K562 (cell line): Measurements from ENCODE around the gene ASIC3. TPM values are rescaled to one million over a fixed set of nuclear protein-coding genes. Genes with fewer than 3 reads are reported as not detected.

ENCODE experiments used
- ATAC-seq: fragments of 200-7000 bp; cut with Tn5 transposase; 3 replicates; pipeline ENCODE4 v1.9.1; 2020; ENCODE audit warnings: moderate library complexity
- BruUV-seq: library from RNA; stranded (reverse); fragments of 400-500 nt; replicated peaks from 2 replicates; lab custom pipeline; 2021; lab: Mats Ljungman, UMichigan
- CTCF ChIA-PET: fragments of 300-600 bp; formaldehyde crosslinking; extraction: SDS; loops from one replicate; lab custom pipeline; 2021; ENCODE audit warnings: low intra/inter-chr PET ratio; lab: Yijun Ruan, JAX
- POLR2A ChIA-PET: fragments of 300-600, 350-650 bp; sonication (Branson Sonifier 250); formaldehyde crosslinking; extraction: SDS; loops from one replicate; lab custom pipeline; 2021; ENCODE audit warnings: antibody characterized with exemption, inconsistent platforms; lab: Yijun Ruan, JAX
- DNase-seq, 4 experiments: peaks; one replicate each; pipeline versions ENCODE4 v3.0.0 to v3.0.0-alpha.2; 2011 to 2018; ENCODE audit warnings: low spot score in 3 of 4, mixed read lengths in 3 of 4; ENCODE audit errors: extremely low read depth in 1 of 4
- FAIRE-seq: peaks from 2 replicates; lab custom pipeline; 2011; peaks lifted over from hg19 to GRCh38; lab: Jason Lieb, UNC
- H2AFZ ChIP-seq: 2 replicates; pipeline ENCODE4 v1.6.0; 2011; ENCODE audit warnings: low read depth, low read length, control low read depth, inconsistent platforms
- H3K27ac ChIP-seq: fragments of 200-600 bp; 3 replicates; pipeline ENCODE4 v1.8.0; 2011; ENCODE audit warnings: low read depth, mild to moderate bottlenecking, control low read depth, inconsistent platforms, low read length, moderate library complexity, mixed read lengths; ENCODE audit errors: extremely low read depth
- H3K27me3 ChIP-seq, 2 experiments: fragments of 300-600 bp in 1 of 2; 2 replicates in 1 of 2; 3 replicates in 1 of 2; pipeline versions ENCODE4 v1.6.0 to v1.8.0; 2011; ENCODE audit warnings: inconsistent platforms in 2 of 2, low read length in 2 of 2, mild to moderate bottlenecking in 1 of 2, mixed read lengths in 1 of 2, moderate library complexity in 1 of 2; ENCODE audit not compliant: control insufficient read depth in 2 of 2, insufficient read depth in 2 of 2
- H3K36me3 ChIP-seq: fragments of 300-600 bp; 3 replicates; pipeline ENCODE4 v1.8.0; 2011; ENCODE audit warnings: mild to moderate bottlenecking, low read length, inconsistent platforms; ENCODE audit not compliant: control insufficient read depth, insufficient read depth
- H3K4me1 ChIP-seq, 2 experiments: fragments of 200-600 bp in 1 of 2; replicated peaks in 1 of 2; 2 replicates in 1 of 2; 3 replicates in 1 of 2; pipeline versions ENCODE4 v1.5.1 to v1.8.0; 2011; ENCODE audit warnings: inconsistent platforms in 2 of 2, low read length in 2 of 2, mild to moderate bottlenecking in 1 of 2, mixed read lengths in 1 of 2, moderate library complexity in 1 of 2; ENCODE audit not compliant: control insufficient read depth in 2 of 2, insufficient read depth in 2 of 2
- H3K4me2 ChIP-seq: 2 replicates; pipeline ENCODE4 v1.6.1; 2011; ENCODE audit warnings: low read length, control low read depth, inconsistent platforms, mixed read lengths; ENCODE audit not compliant: insufficient read depth
- H3K4me3 ChIP-seq: fragments of 200-600 bp; sonication (generic), shearing (Covaris generic); 2 replicates; pipeline ENCODE4 v1.5.1; 2016; ENCODE audit warnings: control low read depth, inconsistent platforms
- H3K79me2 ChIP-seq: fragments of 200-600 bp; 3 replicates; pipeline ENCODE4 v1.8.0; 2011; ENCODE audit warnings: low read length, inconsistent platforms; ENCODE audit not compliant: control insufficient read depth, insufficient read depth
- H3K9ac ChIP-seq, 2 experiments: 2 replicates each; pipeline versions ENCODE4 v1.6.0 to v1.6.1; 2011; ENCODE audit warnings: low read depth in 2 of 2, low read length in 2 of 2, control low read depth in 1 of 2, inconsistent platforms in 1 of 2, mild to moderate bottlenecking in 1 of 2, mixed read lengths in 1 of 2; ENCODE audit not compliant: insufficient read depth in 1 of 2
- H3K9me1 ChIP-seq: one replicate; pipeline ENCODE4 v1.6.0; 2011; ENCODE audit warnings: inconsistent platforms, mild to moderate bottlenecking, low read length, moderate library complexity; ENCODE audit not compliant: control insufficient read depth, insufficient read depth
- H3K9me3 ChIP-seq: replicated peaks from 2 replicates; pipeline ENCODE4 v1.5.1; 2011; ENCODE audit warnings: low read depth, low read length, inconsistent platforms; ENCODE audit not compliant: control insufficient read depth, insufficient read depth
- H4K20me1 ChIP-seq: replicated peaks from 2 replicates; pipeline ENCODE4 v1.6.1; 2011; ENCODE audit warnings: low read length, inconsistent platforms, mixed read lengths; ENCODE audit not compliant: control insufficient read depth, insufficient read depth
- ARID2 ChIP-seq: fragments of 450-650 bp; IDR thresholded peaks from 2 replicates; pipeline ENCODE4 v1.6.1; 2017; ENCODE audit warnings: antibody characterized with exemption, mild to moderate bottlenecking
- CTCF ChIP-seq, 3 experiments: IDR thresholded peaks in 2 of 3; conservative IDR thresholded peaks in 1 of 3; 2 replicates each; pipeline ENCODE4 v1.5.1; 2011 to 2012; ENCODE audit warnings: low read length in 3 of 3, mild to moderate bottlenecking in 3 of 3, control low read depth in 2 of 3, improper control_type of control experiment in 1 of 3, inconsistent platforms in 1 of 3, low read depth in 1 of 3, mixed read lengths in 1 of 3, moderate library complexity in 1 of 3; ENCODE audit not compliant: insufficient read depth in 2 of 3
- SREBF1 ChIP-seq: fragments of 150-350 bp; IDR thresholded peaks from 2 replicates; pipeline ENCODE4 v1.6.1; 2014; ENCODE audit warnings: antibody characterized with exemption, low read depth, low read length, borderline replicate concordance
- TAF15 ChIP-seq: fragments of 200-400 bp; formaldehyde crosslinking; IDR thresholded peaks from 2 replicates; pipeline ENCODE4 v1.6.1; 2017; ENCODE audit warnings: mild to moderate bottlenecking, low read depth, low read length, moderate library complexity
- TCF7 ChIP-seq: sonication (generic); IDR thresholded peaks from 2 replicates; pipeline ENCODE4 v1.6.1; 2016; ENCODE audit warnings: antibody characterized with exemption, borderline replicate concordance
- THAP7 ChIP-seq: fragments of 250-450 bp; sonication (Bioruptor Pico); IDR thresholded peaks from 2 replicates; pipeline ENCODE4 v1.5.0; 2021
- ZFP1 ChIP-seq: fragments of 450-650 bp; formaldehyde crosslinking; IDR thresholded peaks from 2 replicates; pipeline ENCODE4 v1.4.0; 2020; ENCODE audit warnings: mild to moderate bottlenecking, mixed read lengths
- ZNF766 ChIP-seq: fragments of 200-800 bp; sonication (Bioruptor generic); conservative IDR thresholded peaks from 2 replicates; pipeline ENCODE4 v1.6.1; 2016; ENCODE audit warnings: missing genetic modification characterization, missing compliant biosample characterization
- WGBS: fragments of 100-300 bp; shearing (Covaris generic); methylation state at CpG from one replicate; pipeline ENCODE4 v1.1.6; 2016; ENCODE audit warnings: low coverage, mixed read lengths; ENCODE audit not compliant: insufficient coverage; ENCODE audit errors: missing lambda C conversion rate; 5-methylcytosine and 5-hydroxymethylcytosine counted together
- in situ Hi-C: fragments of 300-500 bp; cut with MboI; formaldehyde crosslinking; loops from 4 replicates; pipeline ENCODE4 v1.15.0; 2018; ENCODE audit warnings: inconsistent platforms, mixed read lengths
- intact Hi-C: fragments of 100-400 bp; cut with micrococcal nuclease; formaldehyde crosslinking; loops from 2 replicates; pipeline ENCODE4 v1.14.2; 2022
- polyA plus RNA-seq, 8 experiments: library from polyadenylated mRNA; depleted of rRNA in 4 of 8; stranded (reverse) in 5 of 8; unstranded in 3 of 8; fragments of >200 nt; fragmentation: Nextera tagmentation in 2 of 8; fragmentation: Illumina TruSeq in 1 of 8; extraction: Ambion mirVana in 2 of 8; extraction: Trizol in 1 of 8; gene quantifications; 2 replicates each; pipeline versions ENCODE4 v1.2.1 to v1.2.3, GENCODE V29; 2011 to 2014; ENCODE audit warnings: inconsistent platforms in 1 of 8, missing spikeins in 1 of 8
- total RNA-seq, 7 experiments: library from RNA; depleted of rRNA in 6 of 7; stranded (reverse); fragments of >200 nt in 6 of 7; fragmentation: Illumina TruSeq in 2 of 7; extraction: Trizol in 2 of 7; gene quantifications; 2 replicates each; pipeline versions ENCODE4 v1.2.1 to v1.2.3, GENCODE V29; 2011 to 2021; ENCODE audit warnings: low replicate concordance in 1 of 7
- TF ChIP-seq, protein P1 (sequence below): fragments of 450-650 bp; IDR thresholded peaks from 2 replicates; pipeline ENCODE4 v1.6.1; 2016; ENCODE audit warnings: antibody characterized with exemption
- TF ChIP-seq, protein P2 (sequence below), 2 experiments: IDR thresholded peaks; 2 replicates each; pipeline ENCODE4 v1.6.1; 2011; ENCODE audit warnings: borderline replicate concordance in 1 of 2, control low read depth in 1 of 2, low read depth in 1 of 2, low read length in 1 of 2, mild to moderate bottlenecking in 1 of 2, mixed read lengths in 1 of 2, moderate library complexity in 1 of 2; ENCODE audit not compliant: insufficient read depth in 1 of 2, insufficient read length in 1 of 2, poor library complexity in 1 of 2, severe bottlenecking in 1 of 2; ENCODE audit errors: extremely low read depth in 1 of 2

ASIC3 gene
- total and polyA plus RNA-seq, 9 of the 15 experiments (the other 6 are each of a cell fraction or from before 2014, with no cell fraction given) = 0.11 to 5.0 (median 0.87) TPM

DNA sequence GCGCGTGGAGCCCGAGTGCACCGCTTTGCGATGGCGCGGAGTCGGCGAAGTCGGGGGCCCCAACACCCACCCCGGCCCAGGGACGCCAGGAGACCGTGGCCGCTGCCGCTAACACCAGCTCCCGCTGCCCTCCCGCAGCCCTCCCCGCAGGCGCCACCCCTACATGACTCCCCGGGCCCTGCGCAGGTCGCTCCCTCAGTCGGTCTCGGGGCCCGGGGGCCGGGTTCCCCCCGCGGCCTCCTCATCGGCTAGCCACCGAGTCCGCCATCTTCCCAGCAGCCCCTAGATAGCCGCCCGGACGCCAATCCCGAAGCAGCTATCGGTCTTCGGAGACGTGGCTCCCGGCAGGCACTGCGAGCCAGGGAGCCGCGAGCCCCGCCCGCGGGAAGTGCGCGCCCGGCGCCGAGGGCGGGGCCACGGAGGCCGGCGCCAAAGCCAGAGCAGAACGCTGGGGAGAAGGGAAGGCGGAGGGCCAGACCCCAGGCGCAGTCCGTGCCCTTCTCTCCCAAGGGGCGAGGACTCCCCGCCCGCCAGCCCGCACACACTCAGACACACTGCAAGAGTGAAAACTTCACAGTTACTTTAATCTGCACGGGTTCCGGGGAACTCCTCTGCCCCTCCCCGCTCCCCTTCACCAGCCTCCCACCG is 32.3 kb downstream of the ASIC3 start, which contains the start of gene FASTK (continued):
- TF ChIP-seq ZNF766 (CRISPR knock-in tag) = peak; percentile 89
- no peak for TF ChIP-seq ARID2
- TF ChIP-seq CTCF (IDR thresholded peaks at IDR 0.05 in 2 of 3, conservative IDR thresholded peaks at IDR 0.05 in 1 of 3; ENCODE audit: insufficient read depth in 2 of 3, low read depth in 1 of 3, low read length in 3 of 3) = no peak

DNA sequence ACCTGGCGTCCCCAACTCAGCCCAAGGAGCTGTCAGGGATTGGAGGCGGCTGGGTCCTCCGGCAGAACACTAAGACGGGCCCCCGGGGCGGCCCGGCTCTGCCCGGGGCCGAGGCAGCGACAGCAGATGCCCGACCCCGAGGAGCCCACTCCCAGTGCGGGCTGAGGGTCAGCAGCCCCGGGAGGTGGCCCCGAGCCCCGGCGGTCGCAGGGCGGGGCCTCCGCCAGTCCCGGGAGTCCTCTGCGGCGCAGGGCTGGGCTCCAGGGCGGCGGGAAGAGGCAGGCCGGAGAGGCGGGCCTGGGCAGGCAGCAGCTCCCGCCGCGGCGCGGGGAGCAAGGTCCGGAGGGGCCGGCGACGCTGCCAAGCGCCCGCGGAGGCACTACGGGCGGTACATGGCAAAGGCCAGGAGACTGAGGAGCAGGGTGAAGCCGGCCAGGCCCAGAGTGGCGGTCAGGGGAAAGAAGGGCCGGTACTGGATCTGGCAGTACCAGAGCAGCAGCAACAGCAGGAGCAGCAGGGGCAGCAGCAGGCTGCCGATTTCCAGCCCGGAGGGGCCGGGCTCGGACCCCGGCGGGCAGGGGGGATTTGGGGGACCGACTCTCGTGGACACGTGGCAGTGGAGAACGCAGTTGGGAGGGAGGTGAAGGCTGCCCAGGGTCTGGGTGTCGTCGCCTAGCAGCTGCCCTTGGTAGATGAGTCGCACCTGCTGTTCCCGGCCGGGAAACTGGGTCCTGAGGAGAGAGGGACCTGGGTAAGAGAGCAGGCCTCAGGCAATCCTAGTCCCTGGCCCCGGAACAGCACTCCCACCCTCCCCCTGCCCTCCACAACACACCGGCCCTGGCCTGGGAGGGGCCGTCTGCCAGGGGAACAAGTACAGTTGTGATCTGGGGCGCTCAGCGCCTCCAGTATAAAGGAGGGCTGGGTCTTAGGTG is 33.1 kb downstream of the ASIC3 start:
- Histone ChIP-seq H3K4me3 (peak overlapping the region; percentile 89), H3K27me3 (no peaks in the 10 kb centered on the region), H3K36me3 (peaks cover 43% of the 10 kb centered on the region), H3K4me1 (peaks cover 52 to 85% of the 10 kb centered on the region in 2 experiments), H2AFZ (peak overlapping the region; percentile 23; the same call in 1 of the 2 replicates), H3K27ac (peak overlapping the region; percentile 94), H4K20me1 (peaks cover 5% of the 10 kb centered on the region), H3K9ac (peak overlapping the region; percentile 94 to 97), H3K4me2 (peak overlapping the region; percentile 97), H3K9me3 (no peaks in the 10 kb centered on the region), H3K79me2 (peaks cover 50% of the 10 kb centered on the region), H3K9me1 (no peaks in the 10 kb centered on the region)
- CTCF ChIA-PET = no interaction called here
- WGBS = under 1% methylated on average over 64 of the region's 64 CpGs
- DNase-seq (peak in 3 of 4 experiments; percentile 54 to 72 (median 59)), ATAC-seq (peak; percentile 50), FAIRE-seq (no peak)
- POLR2A ChIA-PET = interaction anchor here (0.6 to 3.5 kb wide), 16 partner anchors 10 to 713 kb away, joined by 3 to 24 read pairs (median 6); partner anchors contain the start of genes ABCB8, REPIN1 and SLC4A2
- BruUV-seq = TSS peak; percentile 55
- intact Hi-C loops = loop anchor here (10.0 kb wide), 1 partner anchor 767 kb away; no protein-coding TSS in a partner anchor
- in situ Hi-C loops = no loop called here
- 0 out of 2 replicates have a peak, but pooled peaks have one; percentile 35 for TF ChIP-seq THAP7 (CRISPR knock-in tag)
- TF ChIP-seq TCF7 = peak; percentile 12; the same call in 1 of the 2 replicates
- TF ChIP-seq SREBF1 = 0 out of 2 replicates have a peak, but pooled peaks have one; percentile 11
- TF ChIP-seq, protein P1, sequence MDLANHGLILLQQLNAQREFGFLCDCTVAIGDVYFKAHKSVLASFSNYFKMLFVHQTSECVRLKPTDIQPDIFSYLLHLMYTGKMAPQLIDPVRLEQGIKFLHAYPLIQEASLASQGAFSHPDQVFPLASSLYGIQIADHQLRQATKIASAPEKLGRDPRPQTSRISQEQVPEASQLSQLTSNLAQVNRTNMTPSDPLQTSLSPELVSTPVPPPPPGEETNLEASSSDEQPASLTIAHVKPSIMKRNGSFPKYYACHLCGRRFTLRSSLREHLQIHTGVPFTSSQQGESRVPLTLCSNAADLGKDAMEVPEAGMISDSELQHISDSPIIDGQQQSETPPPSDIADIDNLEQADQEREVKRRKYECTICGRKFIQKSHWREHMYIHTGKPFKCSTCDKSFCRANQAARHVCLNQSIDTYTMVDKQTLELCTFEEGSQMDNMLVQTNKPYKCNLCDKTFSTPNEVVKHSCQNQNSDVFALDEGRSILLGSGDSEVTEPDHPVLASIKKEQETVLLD = peak; percentile 16; the same call in 1 of the 2 replicates
- no peak for TF ChIP-seq ZFP1
- TF ChIP-seq TAF15 = 0 out of 2 replicates have a peak, but pooled peaks have one; percentile 31
- TF ChIP-seq, protein P2, sequence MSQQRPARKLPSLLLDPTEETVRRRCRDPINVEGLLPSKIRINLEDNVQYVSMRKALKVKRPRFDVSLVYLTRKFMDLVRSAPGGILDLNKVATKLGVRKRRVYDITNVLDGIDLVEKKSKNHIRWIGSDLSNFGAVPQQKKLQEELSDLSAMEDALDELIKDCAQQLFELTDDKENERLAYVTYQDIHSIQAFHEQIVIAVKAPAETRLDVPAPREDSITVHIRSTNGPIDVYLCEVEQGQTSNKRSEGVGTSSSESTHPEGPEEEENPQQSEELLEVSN (IDR thresholded peaks at IDR 0.05; ENCODE audit: borderline replicate concordance in 1 of 2, extremely low read depth in 1 of 2, insufficient read depth in 1 of 2, insufficient read length in 1 of 2, low read depth in 1 of 2, low read length in 1 of 2, poor library complexity in 1 of 2, severe bottlenecking in 1 of 2) = peak in 1 of 2 experiments; percentile 56
